OCI-LY7 (cell line): ENCODE data around the gene KNL1.
"Not testable (repeated sequence)": the region's sequence is repeated elsewhere in the genome, so short reads cannot be mapped to it uniquely, and the experiment has no call there.

Experiments used
- CTCF ChIP-seq: fragments of 200-600 bp; sonication (generic); conservative IDR thresholded peaks from 2 replicates; pipeline ENCODE4 v1.5.1; 2014; ENCODE audit warnings: mild to moderate bottlenecking, antibody characterized with exemption, low read length, moderate library complexity, mixed read lengths
- EZH2phosphoT487 ChIP-seq: fragments of 200-600 bp; sonication (generic); IDR thresholded peaks from 2 replicates; pipeline ENCODE4 v1.6.1; 2018; ENCODE audit warnings: low read depth, borderline replicate concordance, mild to moderate bottlenecking, mixed run types, antibody characterized with exemption, low read length, moderate library complexity, mixed read lengths

- TF ChIP-seq CTCF, EZH2phosphoT487: not testable (repeated sequence)
Measured at GRCh38 chr15:40676906-40677305, 82.9 kb downstream of the KNL1 start.
